Measurements from ENCODE around the gene DUSP5.

Gene DUSP5

DNA sequence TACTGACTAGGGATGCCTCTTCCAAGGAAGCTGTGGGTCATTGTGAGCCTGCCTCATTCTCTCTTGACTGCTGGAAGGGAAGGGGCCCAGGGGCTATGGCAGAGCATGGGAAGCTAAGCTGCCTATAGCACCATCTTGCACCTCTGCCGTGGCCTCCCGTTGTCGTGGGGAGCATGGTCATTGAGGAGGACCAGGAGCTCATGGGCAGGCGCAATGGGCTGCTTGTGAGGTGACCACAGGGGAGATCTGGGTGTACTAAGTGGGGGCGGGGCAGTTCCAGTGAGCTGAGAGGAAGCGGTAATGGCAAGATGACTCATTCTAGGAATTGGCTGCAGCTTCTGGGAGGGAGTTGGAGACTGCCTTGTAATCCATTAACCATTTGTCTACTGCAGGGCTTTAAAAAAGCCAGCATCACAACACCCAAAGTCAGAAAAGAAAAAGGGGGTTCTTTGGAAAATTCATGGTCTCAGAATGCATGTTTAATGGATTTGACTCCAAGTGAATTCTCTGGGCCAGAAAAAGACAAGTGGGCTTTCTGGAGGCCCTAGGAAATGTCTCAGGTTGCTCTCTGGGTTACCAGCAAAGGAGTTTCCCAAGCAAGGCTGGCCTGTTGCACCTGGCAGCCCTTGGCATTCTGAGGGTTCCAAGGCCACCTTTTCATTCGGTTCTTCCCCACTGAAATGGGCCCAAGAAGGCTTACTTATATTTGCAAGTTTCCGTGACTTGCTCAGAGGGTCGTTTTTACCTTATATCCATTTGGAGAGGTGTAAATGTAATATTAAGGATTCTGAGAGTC, 3.6 kb downstream of the DUSP5 start:
- DNase-seq (ENCODE audit: low spot score), result peak; percentile 92

DNA sequence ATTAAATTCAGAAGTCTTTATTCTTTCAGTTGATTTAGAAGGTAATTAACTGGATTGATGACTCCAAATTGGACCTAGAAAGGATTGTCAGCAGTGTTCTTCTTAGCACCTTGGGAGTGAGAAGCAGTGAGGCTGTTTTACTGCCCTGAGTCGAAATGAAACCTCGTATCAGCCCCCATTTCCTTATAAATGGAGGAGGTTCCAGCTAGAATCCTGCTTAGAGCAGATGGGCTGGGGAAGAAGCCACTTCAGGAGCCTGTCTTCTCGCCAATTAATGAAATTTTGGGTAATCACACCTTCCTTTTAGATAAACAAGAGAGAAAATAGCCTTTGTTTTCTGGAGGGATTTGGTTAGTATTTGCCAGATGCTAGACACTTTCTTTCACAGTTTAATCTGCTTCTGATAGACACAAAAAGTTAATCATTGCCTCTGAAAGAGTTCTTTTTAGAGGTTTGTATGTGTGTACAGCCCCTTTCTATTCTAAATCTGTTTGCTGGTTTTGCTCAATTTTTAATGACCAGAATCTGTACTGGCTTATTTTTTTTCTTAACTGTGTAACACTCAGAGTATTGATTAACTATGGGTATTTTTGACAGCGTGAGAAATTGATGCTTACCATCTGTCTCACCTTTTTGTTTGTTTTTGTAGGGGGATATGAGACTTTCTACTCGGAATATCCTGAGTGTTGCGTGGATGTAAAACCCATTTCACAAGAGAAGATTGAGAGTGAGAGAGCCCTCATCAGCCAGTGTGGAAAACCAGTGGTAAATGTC, 4.6 kb downstream of the DUSP5 start:
- no peak for DNase-seq (ENCODE audit: low spot score)

DNA sequence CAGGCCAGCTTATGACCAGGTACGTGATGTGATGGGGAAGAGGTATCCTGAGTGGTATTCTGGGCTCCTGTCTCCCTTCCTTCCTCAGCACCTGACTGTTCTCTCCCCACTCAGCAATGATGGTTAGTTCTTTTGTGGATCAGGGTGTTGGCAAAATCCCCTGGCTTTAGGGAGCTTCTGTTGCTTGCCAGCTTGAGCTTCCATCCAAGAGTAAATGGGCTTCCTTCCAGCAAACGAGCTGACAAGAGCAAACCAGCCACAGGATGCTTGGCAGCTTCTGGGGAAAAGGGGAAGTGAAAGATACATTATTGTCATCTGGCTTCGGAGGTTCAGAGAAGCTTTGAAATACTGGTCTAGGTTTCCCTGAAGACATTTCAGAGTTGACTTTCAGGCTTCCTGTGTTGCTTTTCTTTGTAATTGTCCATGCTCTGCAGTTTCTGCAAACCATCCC, 5.2 kb downstream of the DUSP5 start:
- DNase-seq (ENCODE audit: low spot score), result no peak

DNA sequence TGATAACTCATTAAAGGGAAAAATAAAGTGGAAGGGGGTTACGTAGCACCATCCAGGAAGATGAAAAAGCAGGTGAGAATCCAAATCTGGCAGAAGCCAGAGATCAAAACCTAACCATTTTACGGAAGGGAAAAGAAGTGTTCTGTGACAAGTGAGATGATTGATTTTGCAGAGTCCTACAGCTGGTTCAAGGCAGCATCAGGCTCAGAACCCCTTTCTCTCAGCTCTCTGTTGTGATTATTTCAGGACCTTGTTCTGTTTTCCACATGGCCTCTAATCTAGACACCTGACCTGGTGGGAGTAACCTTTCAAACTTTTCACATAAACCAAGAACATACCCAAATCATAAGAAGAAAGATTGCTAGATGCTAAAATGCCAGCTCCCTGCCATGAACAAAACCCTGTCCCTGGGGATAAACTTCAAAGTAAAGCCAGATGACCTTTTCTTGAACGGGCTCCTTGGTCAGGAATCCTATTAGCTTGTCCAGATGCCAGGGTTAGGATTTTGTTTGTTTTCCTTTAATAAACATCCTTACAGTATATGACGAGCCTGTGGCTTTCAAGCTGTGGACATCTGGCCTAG, 5.9 kb downstream of the DUSP5 start:
- no peak for DNase-seq (ENCODE audit: low spot score)

DNA sequence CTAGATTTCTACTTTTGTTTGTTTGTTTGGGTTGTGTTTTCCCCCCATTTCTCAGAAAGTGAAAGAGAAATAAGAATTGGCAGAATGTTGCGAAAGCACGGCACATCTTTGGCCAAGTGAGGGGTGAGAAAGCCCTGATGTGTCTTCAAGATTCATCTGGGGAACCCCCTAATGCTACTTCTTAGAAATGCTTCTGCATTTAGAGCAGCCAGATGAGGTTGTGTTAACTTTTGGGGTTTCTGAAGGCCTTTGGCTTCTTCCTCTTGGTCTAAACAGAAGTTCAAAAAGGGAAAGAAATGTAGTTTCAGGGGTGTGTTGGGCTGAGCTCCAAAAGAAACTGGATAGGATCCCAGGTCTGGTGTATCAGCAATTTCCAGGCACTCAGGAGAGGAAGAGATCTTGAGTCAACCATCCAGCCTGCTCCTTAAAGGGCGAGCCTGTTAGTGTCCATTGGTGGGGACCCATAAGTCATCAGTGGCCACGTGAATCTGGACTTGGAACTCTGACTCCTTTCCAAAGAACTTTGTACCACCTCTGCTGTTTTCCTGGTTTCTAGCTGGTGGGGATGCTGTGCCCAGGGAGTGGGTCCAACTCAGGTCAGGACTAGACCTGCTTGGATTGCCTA, 6.5 kb downstream of the DUSP5 start:
- no peak for DNase-seq (ENCODE audit: low spot score)

DNA sequence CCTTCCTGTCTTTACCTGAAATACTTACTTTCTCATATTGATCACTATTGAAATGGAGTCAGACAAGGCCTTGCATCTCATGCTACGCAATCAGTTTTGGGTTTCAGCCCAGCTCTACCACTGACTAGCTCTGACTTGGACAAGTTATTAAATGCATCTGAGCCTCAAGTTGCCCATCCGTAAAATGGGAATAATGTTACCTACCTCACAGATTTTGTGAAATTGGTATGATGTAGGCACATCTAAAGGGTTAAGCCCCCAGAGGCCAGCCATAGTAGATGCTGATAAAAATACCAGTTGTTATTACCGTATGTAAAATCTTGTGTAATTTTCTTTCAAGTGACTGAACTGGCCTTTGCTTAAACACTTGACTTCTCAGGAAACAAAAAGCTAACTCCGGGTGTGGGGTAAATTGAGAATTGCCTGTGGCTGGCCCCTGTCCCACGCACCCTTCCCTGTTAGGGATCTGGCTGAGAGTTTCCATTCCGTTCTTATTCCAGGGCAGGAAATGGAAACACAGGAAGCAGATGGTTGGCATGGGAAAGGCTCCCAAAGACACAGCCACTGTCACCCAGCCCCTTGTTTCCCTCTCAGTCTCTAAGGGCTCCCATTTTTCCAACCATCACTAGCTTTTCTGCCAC, 7.5 kb downstream of the DUSP5 start:
- no peak for DNase-seq (ENCODE audit: low spot score)

DNA sequence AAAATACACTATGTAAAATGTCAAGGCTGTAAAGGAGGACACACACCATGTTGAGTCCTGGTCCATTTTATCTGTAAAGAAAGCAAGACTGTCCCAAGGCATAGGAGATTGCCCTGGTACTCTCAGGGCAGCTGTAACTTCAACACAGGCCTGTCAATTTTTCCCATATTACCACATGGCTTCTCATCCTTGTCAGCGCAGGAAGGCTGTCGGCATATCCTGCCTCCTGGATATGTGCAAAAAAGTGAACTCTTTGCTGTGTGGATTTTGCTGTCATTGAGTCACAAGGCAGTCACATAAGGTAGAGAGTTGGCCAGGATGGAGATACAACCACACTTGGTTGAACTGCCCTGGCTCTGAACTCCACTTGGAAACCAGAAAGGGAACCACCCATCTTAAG, 8.7 kb downstream of the DUSP5 start:
- DNase-seq (ENCODE audit: low spot score), result no peak

DNA sequence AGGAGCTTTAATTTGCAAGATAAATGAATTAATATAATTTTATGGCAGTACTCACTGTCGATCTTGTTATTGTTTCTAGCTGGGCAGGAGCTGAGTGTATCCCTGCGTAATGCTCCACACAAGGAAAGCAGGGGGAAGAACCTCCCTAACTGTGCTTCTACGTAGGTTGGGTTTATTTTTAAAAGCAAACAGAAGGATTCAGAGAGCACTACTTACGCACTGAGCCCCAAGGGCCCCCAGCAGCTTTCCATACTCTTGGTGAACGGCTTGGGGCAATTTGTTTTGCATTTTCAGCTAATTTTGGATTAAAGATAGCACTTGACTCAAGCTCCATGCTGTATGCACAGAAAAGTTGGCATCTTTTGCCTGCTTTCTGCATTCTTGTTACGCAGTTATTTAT, 9.6 kb downstream of the DUSP5 start:
- DNase-seq (ENCODE audit: low spot score), result no peak

DNA sequence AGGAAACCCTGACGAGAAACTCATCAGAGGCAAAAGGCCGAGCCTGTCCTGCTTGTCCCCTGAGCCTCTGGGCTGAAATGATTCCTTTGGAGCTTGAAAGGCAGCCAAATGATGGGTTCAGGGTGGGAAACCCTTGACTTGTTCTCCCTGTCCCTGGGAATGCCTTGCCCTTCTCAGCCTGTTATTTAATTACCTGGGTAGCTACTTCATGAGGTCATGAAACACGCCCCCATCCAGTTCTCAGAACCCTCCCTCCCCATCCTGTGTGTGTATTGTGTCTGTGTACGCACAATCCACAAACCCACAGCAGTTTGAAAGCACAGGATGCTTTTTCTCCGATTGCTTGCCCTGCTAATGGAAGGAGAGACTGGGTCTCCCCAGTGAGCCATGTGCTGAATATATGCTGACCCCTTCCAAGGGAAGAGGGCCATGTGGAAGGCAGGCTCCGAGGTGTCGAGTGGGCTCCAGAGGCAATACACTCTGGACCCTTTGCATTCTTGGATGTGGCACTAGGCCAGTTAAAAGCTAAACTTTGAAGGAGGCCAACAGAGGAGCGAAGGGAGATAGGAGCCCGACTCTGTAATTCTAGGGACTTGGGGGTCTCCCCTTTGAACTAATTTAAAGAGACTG, 10.6 kb downstream of the DUSP5 start:
- DNase-seq (ENCODE audit: low spot score), result no peak

DNA sequence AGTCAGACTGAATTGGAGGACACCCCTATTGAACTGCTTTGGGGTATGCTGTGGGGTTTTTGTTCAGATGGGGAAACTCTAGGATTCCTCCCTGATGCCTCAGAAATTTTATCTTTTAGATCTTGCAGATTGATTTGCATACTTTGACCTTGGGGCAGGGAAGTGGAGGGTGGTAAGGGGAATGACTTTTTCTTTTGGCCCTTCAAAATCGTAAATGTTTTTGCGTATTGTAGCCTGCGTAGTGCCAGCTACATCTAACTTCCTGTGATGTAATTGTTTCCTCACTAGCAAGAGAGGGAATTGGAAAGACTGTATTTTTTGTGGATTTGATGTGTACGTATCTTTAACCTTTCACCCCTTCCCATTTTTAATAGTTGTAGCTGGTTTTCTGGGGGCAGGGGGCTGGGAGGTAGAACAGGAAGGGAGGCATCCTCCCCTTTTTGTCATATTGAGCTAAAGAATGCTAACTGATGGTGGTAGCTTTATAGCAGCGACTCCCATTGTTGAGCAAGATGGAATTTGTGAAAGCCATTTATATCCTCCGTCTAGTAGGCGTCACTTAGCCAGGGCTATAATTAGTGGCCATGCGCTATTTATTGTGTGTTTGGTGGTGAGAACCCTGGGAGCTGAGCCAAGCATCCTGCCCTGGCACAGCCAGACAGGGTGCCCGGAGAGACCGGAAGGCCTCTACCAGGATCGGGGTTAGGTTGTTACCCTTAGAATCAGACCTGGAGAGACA, 11.3 kb downstream of the DUSP5 start:
- DNase-seq (ENCODE audit: low spot score), result no peak

DNA sequence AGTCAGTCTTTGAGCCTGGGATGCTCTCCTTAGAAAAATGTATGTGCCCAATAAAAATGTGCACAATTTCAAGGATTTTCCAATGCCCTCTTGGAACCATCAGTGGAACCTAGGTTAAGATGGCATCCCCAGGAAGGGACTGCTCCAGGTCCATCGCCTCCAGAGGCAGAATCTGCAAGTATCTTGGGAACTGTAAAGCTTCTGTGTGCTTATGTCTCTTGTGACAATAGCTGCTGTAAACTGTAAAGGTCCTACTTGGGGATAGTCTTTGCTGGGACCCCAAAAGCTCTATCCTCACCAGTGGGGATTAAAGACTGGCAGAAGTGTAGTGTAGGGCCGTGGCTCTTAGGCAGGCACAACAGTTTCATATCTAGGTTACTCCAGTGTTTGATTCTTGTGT, 11.9 kb downstream of the DUSP5 start:
- no peak for DNase-seq (ENCODE audit: low spot score)

DNA sequence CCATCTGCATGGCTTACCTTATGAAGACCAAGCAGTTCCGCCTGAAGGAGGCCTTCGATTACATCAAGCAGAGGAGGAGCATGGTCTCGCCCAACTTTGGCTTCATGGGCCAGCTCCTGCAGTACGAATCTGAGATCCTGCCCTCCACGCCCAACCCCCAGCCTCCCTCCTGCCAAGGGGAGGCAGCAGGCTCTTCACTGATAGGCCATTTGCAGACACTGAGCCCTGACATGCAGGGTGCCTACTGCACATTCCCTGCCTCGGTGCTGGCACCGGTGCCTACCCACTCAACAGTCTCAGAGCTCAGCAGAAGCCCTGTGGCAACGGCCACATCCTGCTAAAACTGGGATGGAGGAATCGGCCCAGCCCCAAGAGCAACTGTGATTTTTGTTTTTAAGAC, 12.4 kb downstream of the DUSP5 start:
- DNase-seq (ENCODE audit: low spot score), result no peak

DNA sequence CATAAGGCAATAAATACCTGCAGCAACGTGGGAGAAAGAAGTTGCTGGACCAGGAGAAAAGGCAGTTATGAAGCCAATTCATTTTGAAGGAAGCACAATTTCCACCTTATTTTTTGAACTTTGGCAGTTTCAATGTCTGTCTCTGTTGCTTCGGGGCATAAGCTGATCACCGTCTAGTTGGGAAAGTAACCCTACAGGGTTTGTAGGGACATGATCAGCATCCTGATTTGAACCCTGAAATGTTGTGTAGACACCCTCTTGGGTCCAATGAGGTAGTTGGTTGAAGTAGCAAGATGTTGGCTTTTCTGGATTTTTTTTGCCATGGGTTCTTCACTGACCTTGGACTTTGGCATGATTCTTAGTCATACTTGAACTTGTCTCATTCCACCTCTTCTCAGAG, 13.0 kb downstream of the DUSP5 start:
- no peak for DNase-seq (ENCODE audit: low spot score)

DNA sequence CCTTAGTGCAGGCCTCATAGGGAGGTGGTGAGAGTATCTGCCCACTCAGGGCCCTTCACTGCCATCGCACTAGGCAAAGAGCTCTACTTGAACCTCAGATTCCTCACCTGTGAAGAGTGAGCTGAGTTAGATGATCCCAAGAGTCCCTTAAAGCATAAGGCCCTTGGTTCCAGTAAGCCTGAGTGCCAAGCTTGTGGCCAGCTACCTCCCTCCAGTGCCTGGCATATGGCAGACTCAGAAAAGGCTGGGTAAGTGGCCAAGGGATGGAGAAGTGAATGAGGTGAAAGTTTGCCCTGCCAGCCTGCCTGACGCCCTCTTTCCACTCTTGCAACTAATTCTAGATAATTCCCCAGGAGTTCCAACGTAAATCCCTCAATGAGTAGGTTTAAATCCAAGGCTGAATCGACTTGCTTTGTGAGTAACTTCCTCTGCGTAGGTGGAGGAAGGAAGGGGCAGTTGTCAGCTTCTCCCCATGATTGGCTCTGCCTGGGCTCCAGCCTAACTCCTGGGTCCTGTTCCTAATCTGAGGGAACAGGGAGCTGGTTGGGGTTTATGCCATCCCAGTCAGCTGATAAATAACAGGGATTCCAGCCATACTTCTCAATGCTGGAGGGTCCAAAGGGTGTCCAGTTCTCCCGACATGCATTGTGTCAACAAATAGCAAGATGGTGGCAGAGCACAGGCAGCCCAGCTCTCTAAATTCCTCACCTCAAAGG, 14.2 kb downstream of the DUSP5 start:
- DNase-seq (ENCODE audit: low spot score), result no peak

DNA sequence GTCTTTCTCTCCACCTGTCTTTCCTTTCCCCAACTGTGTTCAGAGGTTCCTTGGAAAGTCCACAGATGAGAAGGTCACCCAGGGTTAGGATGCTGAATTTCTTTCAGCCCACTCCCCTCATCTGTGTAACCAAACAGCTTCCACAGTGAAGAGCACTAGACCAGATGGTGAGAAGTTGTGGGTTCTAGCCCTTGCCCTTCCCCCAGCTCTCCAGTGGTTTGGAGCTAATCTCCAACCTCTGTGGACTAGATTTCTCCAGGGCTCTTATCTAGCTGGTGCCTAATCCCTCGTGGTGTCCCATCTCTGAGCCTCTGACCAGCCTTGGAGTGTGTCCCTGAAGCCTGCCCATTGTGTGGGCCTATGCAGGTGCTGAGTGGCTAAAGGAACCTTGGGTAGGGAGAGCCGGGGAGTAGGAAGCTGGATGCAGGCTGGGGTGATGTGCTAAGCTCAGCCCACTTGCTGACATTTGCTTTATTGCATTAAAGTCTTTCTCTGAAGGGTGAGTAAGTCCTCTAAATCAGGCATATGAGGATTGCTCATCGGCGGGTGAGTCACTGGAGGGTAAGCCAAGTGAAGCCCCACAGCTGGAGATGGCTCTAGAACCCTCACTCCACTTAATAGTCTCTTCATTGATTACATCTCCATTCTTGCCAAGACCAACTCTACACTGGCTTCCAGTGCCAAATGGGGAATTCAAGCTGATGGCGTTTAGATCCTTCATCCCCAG, 14.9 kb downstream of the DUSP5 start:
- DNase-seq (ENCODE audit: low spot score), result peak; percentile 62

DNA sequence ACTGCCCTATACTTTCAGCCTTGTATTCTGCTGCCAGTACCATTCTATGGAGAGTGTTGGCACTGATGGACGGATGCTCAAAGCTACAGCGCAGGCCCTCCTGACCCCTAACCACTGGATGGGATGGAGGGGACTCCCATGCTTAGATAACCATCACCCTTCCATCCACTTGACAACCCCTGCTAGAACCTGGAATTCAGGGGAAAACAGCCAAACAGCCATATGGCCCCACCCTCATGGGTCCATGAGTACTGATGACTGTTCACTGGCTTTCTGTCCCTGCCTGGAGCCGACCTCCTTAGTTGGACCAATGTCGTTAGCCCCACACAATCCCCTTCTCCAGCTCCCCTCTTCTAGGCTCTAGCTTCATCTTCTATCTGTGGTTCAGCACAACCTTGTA, 16.2 kb downstream of the DUSP5 start:
- DNase-seq (ENCODE audit: low spot score), result no peak

DNA sequence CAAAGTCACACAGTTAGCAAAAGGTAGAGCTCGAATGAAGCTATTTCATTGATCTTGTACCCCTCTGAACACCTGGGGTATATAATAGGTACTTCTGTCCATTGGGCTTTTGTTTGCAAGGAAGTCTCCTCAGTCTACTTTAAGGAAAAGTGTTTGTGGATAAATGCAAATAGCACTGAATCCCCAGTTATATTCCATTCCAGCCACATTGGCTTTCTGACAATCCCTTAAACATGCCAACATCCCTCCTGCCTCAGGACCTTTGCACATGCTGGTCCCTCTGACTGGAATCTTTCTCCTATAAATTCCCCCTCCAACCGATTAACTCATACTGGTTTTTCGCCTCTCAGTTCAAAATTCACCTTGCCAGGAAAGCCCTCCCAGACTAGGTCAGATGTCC, 17.1 kb downstream of the DUSP5 start:
- no peak for DNase-seq (ENCODE audit: low spot score)

DNA sequence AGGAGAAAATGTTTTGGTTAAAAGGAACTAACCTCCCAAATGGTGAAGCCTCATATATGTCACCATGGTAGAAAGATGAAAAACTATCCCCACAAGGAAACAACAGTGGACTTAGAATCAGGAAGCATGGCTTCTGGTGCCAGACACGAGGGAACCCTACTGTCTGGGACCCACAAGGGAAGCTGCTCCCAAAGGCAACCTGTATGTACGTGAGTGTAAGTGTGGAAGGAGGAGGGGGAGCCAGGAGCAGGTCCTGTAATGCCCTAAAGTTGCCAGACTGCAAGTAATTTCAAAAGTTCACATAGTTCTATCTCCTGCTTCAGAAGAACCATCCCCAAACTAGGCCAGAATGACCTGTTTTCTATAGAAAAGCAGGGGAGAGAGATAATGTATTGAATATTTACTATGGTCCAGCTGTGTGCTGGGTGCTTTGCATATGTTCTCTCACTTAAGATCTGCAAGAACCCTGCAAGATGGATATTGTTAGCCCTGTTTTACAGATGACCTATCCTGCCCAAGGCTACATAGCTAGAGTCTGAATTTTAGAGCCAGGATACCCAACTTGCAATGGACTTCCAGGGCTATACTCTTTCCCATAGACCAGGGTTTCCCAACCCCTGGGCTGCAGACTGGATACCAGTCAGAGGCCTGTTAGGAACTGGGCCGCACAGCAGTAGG, 19.2 kb downstream of the DUSP5 start:
- DNase-seq (ENCODE audit: low spot score), result no peak

DNA sequence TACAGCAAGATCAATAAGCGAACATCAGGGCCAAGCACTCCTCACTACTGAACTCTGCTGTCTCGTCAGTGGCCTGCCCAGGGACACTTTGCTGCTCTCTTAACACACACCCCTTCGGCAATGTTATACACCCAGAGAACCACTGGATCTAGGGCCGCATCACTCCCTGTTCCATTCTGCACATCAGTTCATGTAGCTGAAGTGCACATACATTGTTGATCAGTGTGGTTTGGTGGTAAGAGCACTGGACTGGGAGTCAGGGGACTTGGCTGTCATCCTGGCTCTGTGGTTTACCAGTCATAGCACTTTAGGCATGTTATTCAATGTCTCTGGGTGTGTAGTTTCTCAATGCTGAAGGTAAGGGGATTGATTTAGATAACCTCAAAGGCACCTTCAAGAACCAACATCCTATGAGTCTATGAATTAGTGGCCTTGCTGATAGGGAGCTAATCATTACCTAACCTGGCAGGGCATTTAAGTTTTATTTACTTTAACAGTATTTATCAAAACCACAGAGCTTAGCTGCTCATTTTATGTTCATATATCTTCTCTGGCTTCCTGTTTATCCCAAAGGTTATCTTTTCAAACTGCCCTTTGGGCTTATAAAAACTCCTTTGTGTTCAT, 24.8 kb downstream of the DUSP5 start:
- DNase-seq (ENCODE audit: low spot score), result peak; percentile 62

Measured in SW480 (cell line).